GM18511 (cell line): ENCODE measurements around the gene ASTN2.

Source experiments
- ATAC-seq: cut with Tn5 transposase; IDR thresholded peaks from one replicate; pipeline ENCODE4 v1.9.1; 2021; ENCODE audit warnings: mild to moderate bottlenecking, moderate library complexity; ENCODE audit not compliant: unreplicated experiment

Gene ASTN2

DNA sequence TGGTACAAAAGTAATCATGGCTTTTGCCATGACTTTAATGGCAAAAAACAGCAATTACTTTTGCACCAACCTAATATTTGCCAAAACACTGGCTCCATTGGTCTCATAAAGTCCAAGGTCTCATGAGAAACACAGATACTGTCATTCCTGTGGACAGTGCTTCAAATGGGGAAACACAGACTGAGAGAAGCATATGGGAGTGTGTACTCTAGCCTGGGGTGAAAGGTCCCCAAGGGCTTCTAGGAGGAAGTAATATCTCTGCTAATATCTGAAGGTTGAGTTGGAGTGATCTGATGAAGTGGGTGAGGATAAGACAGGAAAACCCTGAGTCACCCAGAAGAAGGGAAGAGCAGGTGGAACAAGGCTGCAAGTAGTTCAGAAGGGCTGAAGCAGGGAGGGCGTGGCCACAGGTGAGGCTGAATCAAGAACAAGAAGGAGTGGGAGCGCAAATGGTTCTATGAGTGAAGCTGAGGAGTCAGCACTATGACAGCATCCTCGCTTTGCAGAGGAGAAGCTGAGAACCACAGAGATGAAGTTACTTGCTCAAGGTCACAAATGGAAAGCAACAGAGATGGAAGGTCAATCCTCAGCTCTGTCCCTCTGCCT, 164.1 kb downstream of the ASTN2 start:
- ATAC-seq, result no peak

DNA sequence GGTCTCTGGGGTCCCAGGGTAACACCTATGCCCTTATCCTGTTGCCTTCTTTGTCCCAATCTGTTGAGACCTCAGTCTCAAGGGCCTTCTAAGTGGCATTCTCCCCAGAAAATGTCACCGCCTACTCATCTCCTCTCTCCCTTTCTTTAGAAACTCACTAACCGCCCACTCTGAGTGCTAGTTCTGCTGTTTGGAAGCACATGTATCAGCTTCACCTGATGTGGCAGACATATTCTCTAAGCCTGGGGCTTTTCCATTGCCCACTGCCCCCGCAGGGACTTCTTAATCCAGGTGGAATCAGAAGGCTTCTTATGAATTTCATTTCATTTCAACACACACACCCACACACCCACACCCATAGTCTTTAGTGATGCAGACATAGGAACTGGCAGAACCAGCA, 165.1 kb downstream of the ASTN2 start:
- no peak for ATAC-seq

DNA sequence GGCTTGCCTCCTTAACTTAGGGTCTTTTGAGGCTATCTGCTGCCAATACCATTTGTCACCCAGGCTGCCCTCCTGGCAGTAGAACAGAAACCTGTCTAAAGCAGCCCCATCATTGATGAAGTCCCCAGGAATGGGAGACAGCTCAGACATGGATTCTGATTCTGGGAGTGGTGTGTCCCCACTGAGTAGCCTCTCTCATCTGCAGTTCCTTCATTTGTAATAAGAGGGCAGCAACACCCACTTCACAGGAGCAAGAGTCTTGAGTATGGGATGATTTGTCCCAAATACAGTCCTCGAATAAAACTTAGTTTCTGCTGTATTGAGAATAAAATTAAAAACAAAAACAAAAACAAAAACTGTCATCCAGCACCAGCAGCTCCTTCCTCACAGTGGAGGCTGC, 167.6 kb downstream of the ASTN2 start:
- ATAC-seq, result no peak

DNA sequence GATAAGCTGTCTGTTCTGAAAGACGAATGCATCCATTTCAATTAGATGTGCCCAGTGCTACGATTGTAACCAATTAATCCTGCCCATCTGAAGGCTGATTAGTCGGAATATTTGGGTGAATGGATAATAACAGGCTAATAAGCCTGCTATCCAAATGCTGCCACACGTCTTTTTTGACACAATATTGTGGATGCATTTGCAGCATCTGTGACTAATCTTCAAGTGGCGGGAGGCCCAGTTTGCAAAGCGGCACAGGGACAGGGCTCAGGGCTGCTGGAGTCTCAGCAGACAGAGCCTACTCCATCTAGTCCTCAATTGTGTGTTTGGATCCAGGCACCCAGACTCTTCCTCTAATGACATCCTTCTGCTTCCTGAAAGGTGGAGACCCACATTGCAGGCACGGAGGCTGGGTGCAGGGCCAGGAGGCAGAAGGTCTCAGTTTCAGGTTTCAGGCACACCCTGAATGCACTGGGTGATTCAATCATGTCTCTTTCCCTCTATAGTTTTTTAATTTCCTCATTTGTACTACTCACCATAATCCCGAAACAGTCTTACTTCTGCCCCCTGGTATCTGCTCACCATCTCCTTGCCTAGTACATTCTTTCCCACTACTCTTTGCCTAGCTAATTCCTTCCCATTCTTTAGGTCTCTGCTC, 169.6 kb downstream of the ASTN2 start:
- ATAC-seq, result no peak

DNA sequence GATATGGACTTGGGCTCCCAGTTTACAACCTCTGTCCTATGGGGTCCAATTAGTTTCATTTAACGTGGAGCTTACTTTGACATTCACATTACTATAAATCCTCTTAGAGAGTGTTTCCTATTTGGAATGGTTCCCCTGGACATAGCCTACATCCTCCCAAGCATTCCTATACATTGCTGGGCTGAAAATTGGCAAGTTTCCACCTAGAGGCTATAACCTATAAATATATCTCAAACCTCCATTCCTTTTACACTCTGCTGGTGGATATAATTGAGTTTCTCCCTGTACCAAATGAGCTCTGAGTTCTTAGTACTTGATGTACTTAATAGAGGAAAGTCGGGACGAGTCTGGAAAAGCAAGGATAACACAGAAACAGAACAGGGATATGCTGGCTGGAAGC, 172.8 kb downstream of the ASTN2 start:
- no peak for ATAC-seq

DNA sequence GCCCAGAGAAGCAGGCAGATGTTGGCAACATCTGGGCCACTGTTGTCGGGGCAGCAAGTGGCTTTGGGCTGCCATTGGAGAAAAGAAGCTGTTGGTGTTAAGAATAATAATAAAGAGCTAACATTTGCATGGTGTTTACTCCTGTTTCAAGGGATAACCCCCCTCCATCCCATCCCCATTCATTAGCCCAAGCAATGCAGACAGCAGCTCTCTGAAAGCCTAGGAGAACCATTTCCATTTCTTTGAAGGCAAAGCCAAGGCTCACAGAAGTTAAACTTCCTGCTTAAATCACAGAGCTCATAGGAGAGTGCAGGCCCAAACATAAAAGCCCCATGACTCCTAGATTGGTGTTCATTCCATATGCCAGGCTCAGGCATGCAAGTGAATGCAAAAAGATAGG, 175.4 kb downstream of the ASTN2 start:
- no peak for ATAC-seq

DNA sequence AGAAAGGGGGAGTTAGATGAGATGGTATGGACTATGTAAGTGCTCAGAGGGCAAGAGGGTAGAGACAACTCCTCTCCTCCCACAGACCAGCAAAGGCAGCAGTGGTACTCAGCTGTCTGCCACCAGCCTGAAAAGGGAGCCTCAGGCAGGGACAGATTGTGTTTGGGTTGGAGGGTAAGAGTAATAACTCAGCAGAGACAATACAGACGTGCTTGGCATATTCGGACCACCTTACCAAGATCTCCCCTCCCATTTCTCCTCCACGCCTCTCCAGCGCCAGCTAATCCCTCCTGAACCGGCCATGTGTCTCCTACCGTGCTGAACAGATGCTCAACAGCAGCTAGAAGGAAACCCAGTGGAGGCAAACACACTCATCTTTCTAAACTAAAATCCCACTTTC, 180.8 kb downstream of the ASTN2 start:
- no peak for ATAC-seq

DNA sequence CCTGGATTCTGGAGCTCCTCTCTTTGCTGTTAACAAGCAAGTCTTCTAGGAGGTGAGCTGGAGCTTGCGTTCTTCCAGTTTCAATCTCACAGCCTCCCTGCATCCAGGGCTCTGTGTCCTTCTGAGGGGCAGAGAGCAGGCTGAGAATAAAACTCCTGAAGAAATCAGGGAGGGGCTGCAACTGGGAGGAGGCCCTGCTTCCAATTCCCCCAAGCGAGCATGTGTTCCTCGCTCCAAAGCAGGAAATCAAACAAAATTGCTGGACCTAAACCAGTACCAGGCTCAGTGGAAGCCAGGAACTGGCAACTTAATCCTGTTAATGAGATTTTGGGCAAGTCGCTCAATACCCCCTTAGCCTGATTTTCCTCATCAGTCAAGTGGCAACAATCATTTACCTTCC, 181.8 kb downstream of the ASTN2 start:
- no peak for ATAC-seq

DNA sequence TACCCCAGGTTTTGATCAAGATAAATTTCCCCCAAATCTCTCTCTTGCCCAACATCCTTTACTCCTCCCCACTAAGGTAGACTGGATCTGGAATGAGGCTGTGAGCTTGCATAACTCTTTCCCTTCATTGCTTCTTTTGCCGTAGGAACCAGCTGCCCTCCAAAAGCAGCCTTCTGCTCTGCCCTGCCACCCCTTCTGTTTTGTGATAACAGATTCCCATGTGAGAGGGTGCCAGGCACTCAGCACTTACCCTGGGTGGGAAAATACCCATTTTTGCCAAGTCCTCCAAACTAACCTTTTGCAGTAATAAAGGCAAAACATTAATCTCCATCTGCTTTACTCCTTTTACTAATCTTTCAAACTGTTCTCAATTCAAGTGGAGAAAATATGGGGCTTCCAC, 182.6 kb downstream of the ASTN2 start:
- no peak for ATAC-seq

DNA sequence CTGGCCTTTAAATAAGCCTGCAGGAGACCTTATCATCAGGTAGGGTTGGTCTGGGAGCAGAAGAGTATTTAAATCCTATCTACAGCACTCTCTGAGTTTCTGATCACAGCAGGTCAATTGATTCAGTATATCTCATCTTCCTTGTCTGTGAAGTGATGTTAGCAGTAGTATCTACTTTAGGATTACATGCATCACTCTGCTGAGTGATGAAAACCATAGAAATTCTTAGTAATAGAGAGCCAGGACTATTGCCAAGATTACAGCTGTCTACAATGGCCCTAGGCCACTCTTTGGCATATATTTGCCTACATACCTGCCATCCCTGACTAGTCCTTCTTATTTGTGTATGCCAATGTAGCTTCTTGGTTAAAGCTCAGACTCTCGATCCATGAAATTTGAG, 183.8 kb downstream of the ASTN2 start:
- ATAC-seq, result no peak

DNA sequence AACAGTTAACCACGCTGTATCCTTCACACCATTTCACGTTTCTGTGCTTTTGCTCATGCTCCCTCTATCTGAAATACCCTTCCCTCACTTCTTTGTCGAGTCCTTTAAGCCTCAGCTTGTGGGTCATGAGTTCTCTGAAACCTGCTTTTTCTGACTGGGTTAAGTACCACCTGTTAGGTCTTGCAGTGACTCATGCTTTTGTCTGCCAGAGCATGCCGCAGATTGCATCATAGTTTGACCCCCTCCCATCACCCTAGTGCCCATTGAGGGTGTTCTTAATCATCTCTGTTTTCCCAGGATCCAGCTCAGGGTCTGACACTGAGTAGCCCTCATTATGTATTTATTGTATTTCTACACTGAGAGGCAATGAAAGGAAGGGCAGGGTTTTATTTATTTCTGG, 190.2 kb downstream of the ASTN2 start:
- ATAC-seq, result no peak

DNA sequence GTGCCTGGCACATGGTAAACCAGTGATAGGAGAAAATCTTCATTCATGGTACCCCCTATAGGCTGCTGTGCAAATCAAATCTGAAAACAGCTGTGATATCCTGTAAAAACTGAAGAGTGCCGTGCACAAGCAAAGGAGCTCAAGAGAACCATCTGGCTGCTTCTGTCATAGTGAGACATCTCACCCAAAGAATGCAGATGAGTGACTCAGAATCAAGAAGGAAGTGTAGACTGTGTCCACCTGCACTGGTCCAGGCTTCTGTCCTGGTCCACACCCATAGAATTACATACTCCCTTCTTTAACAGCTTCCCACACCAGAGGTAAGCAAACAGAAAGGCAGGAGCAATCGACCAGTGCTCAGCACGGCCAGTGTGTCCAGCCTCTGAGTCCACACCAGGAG, 195.9 kb downstream of the ASTN2 start:
- no peak for ATAC-seq

DNA sequence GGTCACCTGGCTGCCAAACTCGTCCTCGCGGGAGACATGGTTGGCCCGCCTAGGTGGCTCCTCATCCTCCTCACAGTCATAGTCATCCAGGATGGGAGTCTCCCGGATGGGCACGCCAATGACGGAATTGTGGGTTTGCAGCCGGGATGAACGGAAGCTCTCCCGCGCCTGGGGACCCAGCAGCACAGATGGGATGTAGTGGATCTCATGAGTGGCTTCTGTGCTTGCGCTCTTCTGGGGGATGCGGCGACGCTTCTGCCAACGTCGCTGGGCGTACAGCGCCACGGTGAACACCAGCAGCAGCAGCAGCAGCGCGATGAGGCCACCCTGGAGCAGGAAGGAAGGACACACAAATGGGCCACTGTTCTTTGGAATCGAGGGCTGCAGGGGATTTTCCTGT, 200.4 kb downstream of the ASTN2 start:
- no peak for ATAC-seq

DNA sequence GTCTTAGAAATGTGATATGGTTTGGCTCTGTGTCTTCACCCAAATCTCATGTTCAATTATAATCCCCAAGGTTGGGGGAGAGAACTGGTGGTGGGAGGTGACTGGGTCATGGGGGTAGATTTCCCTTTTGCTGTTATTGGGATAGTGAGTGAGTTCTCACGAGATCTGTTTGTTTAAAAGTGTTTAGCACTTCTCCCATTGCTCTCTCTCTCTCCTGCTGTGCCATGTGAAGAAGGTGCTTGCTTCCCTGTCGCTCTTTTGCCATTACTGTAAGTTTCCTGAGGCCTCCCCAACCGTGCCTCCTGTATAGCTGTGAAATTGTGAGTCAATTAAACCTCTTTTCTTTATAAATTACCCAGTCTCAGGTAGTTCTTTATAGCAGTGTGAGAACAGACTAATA, 203.6 kb downstream of the ASTN2 start:
- ATAC-seq, result no peak

DNA sequence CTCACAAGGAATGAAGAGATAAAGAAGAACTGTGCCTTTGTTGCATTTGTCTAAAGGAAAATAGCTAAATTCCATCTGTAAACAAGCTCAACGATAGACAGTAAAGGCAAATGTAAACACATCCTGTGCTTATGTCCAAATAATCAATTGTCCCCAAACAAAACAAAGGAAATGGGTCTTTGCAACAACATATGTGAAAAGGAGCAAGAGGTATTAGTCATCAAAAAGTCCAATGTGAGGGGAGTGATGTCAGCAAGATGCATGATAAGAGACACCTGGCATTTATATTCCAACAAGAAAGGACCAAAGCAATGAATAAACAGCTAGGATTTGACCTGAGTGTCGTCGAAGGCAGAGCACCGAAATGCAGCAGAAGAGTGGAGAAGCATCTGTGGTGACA, 209.1 kb downstream of the ASTN2 start:
- no peak for ATAC-seq

DNA sequence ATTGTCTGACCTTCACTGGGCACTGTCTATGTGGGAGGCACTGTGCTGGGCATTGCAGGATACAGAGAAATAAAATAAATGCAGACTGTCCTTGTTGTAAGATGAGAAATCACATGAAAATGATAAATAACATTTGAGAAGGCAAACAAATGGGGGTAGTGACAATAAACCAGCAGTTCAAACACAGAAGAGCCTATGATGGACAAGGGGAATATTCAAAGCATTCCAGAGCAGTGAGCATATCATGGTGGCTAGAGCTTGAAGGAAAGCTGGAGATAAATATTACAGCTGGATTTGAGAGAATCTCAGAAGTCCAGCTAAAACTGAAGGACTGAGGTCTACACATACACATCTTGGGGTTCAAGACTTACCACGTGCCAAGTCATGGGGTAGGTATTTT, 209.9 kb downstream of the ASTN2 start:
- no peak for ATAC-seq

DNA sequence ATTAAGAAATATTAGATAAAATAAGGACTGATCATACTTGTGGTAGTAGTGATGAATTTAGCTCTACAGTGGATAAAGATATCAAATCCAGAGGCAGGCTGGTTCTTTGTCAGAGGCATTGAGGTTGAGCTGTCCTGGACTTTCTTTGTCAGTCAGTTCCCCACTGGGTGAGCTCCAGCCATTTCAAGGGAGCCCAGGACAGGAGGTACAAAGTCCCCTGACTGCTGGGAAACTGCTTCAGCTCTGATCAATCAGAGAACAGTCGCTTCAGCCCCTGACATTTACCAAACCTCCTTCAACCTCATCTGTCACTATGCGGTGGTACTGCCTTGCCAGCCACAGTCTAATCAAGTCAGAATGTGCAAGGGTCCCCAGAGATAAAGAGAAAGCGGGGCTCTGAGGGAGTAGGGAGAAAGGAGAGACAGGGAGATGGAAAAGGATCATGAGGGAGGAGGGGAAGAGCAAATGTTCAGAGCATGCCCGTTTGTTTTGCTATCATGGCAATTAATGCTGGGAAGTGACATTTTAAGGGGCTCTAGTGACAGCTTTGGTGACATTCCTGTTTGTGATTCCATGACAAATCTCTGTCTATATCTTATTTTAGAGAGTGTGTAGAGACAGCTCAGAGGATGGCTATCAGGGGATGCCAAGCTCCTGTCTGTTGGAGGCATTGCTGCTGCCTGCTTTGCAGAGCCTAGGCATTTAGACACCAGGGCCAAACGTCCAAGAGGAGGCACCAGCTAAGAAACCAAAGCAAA, 223.2 kb downstream of the ASTN2 start:
- ATAC-seq, result no peak

DNA sequence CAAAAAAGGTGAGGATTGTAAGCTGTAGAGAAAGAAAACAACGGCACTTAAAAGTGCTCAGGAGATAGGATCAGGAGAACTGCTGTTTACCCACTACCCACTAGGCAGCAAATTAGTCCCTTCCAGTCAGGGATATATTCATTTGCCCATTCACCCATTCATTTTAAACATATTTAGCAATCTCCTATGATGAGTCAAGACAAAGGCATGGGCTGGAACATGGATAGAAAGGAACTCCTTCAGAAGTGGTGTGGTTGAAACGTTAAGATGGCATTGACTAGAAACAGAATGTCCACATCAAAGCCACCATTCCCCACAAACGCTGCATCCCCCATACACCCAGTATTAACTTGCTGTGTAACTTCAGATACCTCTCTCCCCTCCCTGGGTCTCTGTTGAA, 225.7 kb downstream of the ASTN2 start:
- no peak for ATAC-seq

DNA sequence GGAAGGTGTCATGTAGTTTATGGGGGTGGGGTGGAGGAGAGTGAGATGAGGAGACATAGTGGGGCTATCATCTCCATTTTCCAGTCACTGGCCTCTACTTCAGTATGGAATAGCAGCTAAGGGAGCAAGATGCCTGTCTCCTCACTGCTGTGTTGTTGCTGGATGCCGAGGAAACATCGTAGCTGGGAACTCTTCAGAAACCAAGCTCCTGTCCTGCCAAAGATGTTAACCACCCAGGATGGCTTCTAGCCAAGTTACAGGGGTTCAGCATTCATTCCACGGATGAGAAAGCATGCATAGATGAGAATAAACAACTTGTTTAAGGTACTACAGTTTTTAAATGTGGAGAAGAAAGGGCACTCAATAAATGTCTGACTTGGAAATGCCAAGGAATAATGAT, 226.5 kb downstream of the ASTN2 start:
- ATAC-seq, result no peak

DNA sequence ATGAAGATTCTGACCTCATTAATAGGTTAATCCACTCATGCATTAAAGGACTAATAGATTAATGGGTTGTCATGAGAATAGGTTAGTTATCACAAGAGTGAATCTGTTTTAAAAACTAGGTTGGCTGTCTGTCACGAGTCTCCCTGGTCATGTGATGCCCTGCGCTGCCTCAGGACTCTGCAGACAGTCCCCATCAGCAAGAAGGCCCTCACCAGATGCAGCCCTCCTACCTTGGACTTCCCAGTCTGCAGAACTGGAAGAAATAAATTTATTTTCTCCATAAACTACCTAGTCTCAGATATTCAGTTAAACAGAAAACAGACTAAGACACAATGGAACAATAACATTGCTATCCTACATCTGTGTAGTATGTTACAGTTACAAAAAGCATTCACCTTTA, 227.4 kb downstream of the ASTN2 start:
- no peak for ATAC-seq

DNA sequence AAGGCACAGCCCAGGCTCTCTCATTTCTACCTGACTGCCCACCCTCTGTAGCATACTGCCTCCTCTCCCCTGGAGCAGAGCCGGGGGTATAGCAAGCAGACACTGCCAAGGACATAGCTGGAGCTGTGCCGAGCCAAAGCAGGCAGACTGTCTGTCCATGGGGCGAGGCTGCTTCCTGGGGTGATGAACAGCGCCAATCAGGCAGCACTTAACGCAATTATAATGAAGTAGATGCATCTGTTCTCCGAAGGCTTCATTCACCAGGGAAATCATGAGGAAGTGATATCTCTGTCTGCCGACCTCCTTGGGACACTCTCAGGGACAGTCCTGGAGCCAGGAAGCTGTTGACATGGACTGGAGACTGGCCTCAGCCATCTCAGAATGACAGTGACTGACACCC, 230.7 kb downstream of the ASTN2 start:
- no peak for ATAC-seq

DNA sequence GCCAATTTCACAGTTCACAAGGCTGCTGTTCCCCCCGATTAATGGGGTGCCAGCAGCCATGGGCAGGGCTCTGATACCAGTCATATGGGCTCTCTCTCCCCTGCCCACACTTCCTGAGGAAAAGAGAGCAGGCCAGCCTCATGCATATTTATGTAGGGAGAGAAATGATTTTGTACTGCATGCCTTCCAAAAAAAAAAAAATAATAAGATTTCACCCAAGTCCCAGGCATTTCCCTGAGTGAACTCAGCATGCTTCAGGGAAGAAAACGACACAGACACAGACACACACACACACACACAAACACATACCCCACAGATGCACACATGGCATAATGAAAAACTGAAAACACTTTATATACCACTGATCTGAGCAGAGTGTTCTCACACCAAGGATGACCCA, 232.8 kb downstream of the ASTN2 start:
- no peak for ATAC-seq
